Measurements from ENCODE around the gene ATP6V1C2.
"Not testable (repeated sequence)": the region's sequence is repeated elsewhere in the genome, so short reads cannot be mapped to it uniquely, and the experiment has no call there.

The ATP6V1C2 gene

DNA sequence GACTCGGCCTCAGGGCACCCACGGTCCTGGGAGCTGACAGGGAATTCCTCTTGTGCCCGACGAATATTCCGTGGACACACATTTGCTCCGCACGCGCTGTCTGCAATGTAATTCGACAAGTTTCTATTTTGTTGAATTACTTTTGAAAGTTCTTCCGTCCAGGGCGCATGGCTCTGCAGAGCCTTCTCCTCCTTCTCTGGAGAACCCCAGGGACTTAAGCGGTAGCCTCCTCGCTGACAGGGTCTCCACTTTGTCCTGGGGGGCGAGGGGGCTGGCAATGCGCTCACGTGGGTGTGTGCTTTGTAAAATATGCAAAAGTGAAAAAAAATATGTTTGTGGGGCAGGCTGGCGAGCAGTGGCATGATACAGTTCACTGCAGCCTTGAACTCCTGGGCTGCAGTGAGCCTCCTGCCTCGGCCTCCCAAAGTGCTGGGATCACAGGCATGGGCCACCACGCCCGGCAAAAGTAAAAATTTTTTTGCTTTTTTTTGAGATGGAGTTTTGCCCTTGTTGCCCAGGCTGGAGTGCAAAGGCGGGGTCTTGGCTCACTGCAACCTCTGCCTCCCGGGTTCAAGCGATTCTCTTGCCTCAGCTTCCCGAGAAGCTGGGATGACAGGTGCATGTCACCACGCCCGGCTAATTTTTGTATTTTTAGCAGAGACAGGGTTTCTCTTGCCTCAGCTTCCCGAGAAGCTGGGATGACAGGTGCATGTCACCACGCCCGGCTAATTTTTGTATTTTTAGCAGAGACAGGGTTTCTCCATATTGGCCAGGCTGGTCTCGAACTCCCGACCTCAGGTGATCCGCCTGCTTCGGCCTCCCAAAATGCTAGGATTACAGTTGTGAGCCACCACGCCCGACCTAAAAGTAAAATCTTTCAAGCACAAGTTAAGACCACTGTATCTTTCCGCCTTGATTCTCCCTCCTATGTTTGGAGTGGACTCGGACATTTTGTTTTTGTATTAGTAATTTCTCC, 92.0 kb downstream of the ATP6V1C2 start:
- peaks cover 6 to 13% of the 10 kb centered on the region in 2 experiments for H3K4me1 ChIP-seq (ENCODE audit: control insufficient read depth in 1 of 2, insufficient read depth in 2 of 2, low read length in 2 of 2)
- H3K23ac ChIP-seq (ENCODE audit: low read length); H3K27me3 ChIP-seq (ENCODE audit: insufficient read depth, low read length); H2BK5ac ChIP-seq (ENCODE audit: low read depth, low read length, poor library complexity); H2AK5ac ChIP-seq (ENCODE audit: low read length); H3K14ac ChIP-seq (ENCODE audit: low read length); H3K27ac ChIP-seq (ENCODE audit: low read depth, low read length); H3K9me3 ChIP-seq (ENCODE audit: insufficient read depth, low read depth, low read length); H3K36me3 ChIP-seq (ENCODE audit: control insufficient read depth in 1 of 2, insufficient read depth in 2 of 2, low read length in 2 of 2); H2BK120ac ChIP-seq (ENCODE audit: insufficient read depth, low read length, poor library complexity): not testable (repeated sequence)
- peaks cover 10% of the 10 kb centered on the region for H3K79me1 ChIP-seq (ENCODE audit: low read length)
- peak overlapping the region; percentile 25 for H3K18ac ChIP-seq (ENCODE audit: low read length)
- H3K79me2 ChIP-seq (ENCODE audit: control insufficient read depth, insufficient read depth, low read length, poor library complexity) = peaks cover 19% of the 10 kb centered on the region
- peak overlapping the region; percentile 41 for H4K8ac ChIP-seq (ENCODE audit: low read depth, low read length)
- H2AFZ ChIP-seq (ENCODE audit: insufficient read depth, low read length, poor library complexity) = peak overlapping the region; percentile 84
- H3K4ac ChIP-seq (ENCODE audit: low read depth, low read length) = peak overlapping the region; percentile 64
- peak overlapping the region; percentile 74 for H3K9ac ChIP-seq (ENCODE audit: low read length)
- H3K4me3 ChIP-seq (ENCODE audit: low read depth, low read length) = peak overlapping the region; percentile 81
- WGBS (ENCODE audit: extremely low coverage, insufficient coverage, insufficient read length) = no CpG with 5 or more reads among the region's 37 CpGs
- H4K12ac ChIP-seq (ENCODE audit: low read depth, low read length) = peak overlapping the region; percentile 95
- peak overlapping the region; percentile 58 for H4K91ac ChIP-seq (ENCODE audit: low read depth, low read length)
- peak in 1 of 2 donors; percentile 47 for DNase-seq
- H3K4me2 ChIP-seq (ENCODE audit: low read length) = peak overlapping the region; percentile 92
- peak overlapping the region; percentile 27 for H2BK12ac ChIP-seq (ENCODE audit: low read length)

DNA sequence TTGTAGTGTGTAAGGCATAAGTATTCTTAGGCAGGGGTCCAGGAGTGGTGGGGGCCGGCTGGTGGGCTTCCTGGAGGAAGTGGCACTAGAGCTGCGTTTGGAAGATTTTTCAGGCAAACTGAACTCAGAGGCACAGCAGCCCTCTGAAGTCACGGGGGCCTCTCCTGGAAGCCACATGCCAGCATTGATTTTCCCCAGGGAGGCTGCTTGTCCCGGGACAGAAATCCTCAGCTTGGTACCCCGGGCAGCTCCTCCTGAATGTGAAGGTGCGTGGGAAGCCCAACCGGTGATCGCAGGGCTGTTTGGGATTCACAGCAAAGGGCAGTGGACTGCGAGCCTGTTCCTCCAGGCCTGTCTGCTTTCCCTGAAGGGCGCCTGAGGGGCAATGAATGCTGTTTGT, 92.7 kb downstream of the ATP6V1C2 start:
- Histone ChIP-seq H3K27ac (ENCODE audit: low read depth, low read length) (no peak overlapping the region), H2BK12ac (ENCODE audit: low read length) (no peak overlapping the region), H3K23ac (ENCODE audit: low read length) (no peak overlapping the region), H3K18ac (ENCODE audit: low read length) (no peak overlapping the region), H2BK120ac (ENCODE audit: insufficient read depth, low read length, poor library complexity) (no peak overlapping the region), H3K4me1 (ENCODE audit: control insufficient read depth in 1 of 2, insufficient read depth in 2 of 2, low read length in 2 of 2) (peaks cover 6 to 13% of the 10 kb centered on the region in 2 experiments), H3K79me2 (ENCODE audit: control insufficient read depth, insufficient read depth, low read length, poor library complexity) (peaks cover 18% of the 10 kb centered on the region), H3K9ac (ENCODE audit: low read length) (no peak overlapping the region), H2AK5ac (ENCODE audit: low read length) (no peak overlapping the region), H3K27me3 (ENCODE audit: insufficient read depth, low read length) (no peaks in the 10 kb centered on the region), H3K79me1 (ENCODE audit: low read length) (peaks cover 10% of the 10 kb centered on the region), H3K14ac (ENCODE audit: low read length) (no peak overlapping the region), H3K4ac (ENCODE audit: low read depth, low read length) (no peak overlapping the region), H3K4me2 (ENCODE audit: low read length) (no peak overlapping the region), H3K36me3 (ENCODE audit: control insufficient read depth in 1 of 2, insufficient read depth in 2 of 2, low read length in 2 of 2) (no peaks in the 10 kb centered on the region), H2AFZ (ENCODE audit: insufficient read depth, low read length, poor library complexity) (no peak overlapping the region), H3K9me3 (ENCODE audit: insufficient read depth, low read depth, low read length) (no peaks in the 10 kb centered on the region), H4K12ac (ENCODE audit: low read depth, low read length) (no peak overlapping the region), H4K8ac (ENCODE audit: low read depth, low read length) (no peak overlapping the region), H4K91ac (ENCODE audit: low read depth, low read length) (no peak overlapping the region), H2BK5ac (ENCODE audit: low read depth, low read length, poor library complexity) (no peak overlapping the region), H3K4me3 (ENCODE audit: low read depth, low read length) (no peak overlapping the region)
- no CpG with 5 or more reads among the region's 10 CpGs for WGBS (ENCODE audit: extremely low coverage, insufficient coverage, insufficient read length)
- no peak for DNase-seq

DNA sequence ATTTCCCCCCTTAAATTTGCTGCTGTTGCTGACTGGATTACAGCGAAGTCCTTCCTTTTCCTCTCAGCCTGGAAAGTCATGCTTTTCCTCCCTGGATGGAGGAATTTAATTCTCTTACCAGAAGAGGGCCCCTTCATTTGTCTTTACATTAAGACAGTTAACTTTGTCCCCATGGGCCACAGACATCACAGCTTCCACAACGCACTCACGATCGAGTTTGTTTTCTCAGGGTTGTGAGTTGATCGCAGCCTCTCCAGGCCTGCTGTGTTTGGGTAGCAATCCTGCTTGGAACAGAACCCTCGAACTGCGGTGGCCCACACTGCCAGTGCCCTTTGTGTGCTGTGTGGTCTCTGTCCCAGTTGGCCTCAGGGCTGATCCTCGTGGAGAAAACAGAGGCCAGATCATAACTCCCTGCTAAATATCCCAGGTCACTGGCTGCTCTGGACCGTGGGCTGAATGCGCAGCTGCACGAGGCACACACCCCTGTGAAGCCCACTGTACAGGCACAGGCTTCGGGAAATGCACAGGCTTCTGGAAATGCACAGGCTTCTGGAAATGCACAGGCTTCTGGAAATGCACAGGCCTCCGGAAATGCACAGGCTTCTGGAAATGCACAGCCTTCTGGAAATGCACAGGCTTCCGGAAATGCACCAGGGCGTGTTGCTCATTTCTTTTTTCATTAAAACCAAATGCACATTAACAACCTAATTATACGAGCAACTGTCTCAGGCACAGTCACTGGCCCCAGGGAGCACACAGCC, 93.3 kb downstream of the ATP6V1C2 start:
- Histone ChIP-seq H4K12ac (ENCODE audit: low read depth, low read length) (no peak overlapping the region), H3K79me2 (ENCODE audit: control insufficient read depth, insufficient read depth, low read length, poor library complexity) (peaks cover 15% of the 10 kb centered on the region), H3K79me1 (ENCODE audit: low read length) (peaks cover 10% of the 10 kb centered on the region), H4K8ac (ENCODE audit: low read depth, low read length) (no peak overlapping the region), H3K4ac (ENCODE audit: low read depth, low read length) (no peak overlapping the region), H2AK5ac (ENCODE audit: low read length) (no peak overlapping the region), H3K18ac (ENCODE audit: low read length) (no peak overlapping the region), H3K23ac (ENCODE audit: low read length) (no peak overlapping the region), H3K9ac (ENCODE audit: low read length) (no peak overlapping the region), H3K36me3 (ENCODE audit: control insufficient read depth in 1 of 2, insufficient read depth in 2 of 2, low read length in 2 of 2) (no peaks in the 10 kb centered on the region), H4K91ac (ENCODE audit: low read depth, low read length) (no peak overlapping the region), H3K14ac (ENCODE audit: low read length) (no peak overlapping the region), H3K4me2 (ENCODE audit: low read length) (no peak overlapping the region), H2BK12ac (ENCODE audit: low read length) (no peak overlapping the region), H2BK5ac (ENCODE audit: low read depth, low read length, poor library complexity) (no peak overlapping the region), H3K27me3 (ENCODE audit: insufficient read depth, low read length) (no peaks in the 10 kb centered on the region), H3K27ac (ENCODE audit: low read depth, low read length) (no peak overlapping the region), H3K9me3 (ENCODE audit: insufficient read depth, low read depth, low read length) (no peaks in the 10 kb centered on the region), H2BK120ac (ENCODE audit: insufficient read depth, low read length, poor library complexity) (no peak overlapping the region), H3K4me1 (ENCODE audit: control insufficient read depth in 1 of 2, insufficient read depth in 2 of 2, low read length in 2 of 2) (peaks cover 6 to 13% of the 10 kb centered on the region in 2 experiments), H2AFZ (ENCODE audit: insufficient read depth, low read length, poor library complexity) (no peak overlapping the region), H3K4me3 (ENCODE audit: low read depth, low read length) (no peak overlapping the region)
- WGBS (ENCODE audit: extremely low coverage, insufficient coverage, insufficient read length) = no CpG with 5 or more reads among the region's 16 CpGs
- no peak for DNase-seq

DNA sequence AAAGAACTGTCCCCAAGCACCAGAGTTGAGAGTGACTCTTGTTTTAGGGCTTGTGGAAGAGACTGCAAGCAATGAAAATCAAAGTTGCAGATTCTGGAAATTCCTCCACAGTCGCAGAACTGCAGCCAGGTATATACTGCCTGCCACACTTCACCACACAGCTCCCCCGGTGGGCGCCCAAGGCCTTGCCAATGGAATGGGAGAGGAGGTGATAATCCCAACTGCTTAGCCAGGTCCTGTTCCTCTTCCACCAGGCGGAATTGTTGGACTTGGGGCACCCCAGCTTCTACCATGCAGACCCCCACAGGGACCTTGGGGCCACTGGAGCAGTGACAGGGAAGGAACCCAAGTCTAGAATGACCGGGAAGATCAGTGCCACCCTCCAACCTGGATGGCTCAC, 96.0 kb downstream of the ATP6V1C2 start:
- WGBS (ENCODE audit: extremely low coverage, insufficient coverage, insufficient read length) = no CpG with 5 or more reads among the region's 5 CpGs

More for the DNA sequence above, 96.0 kb downstream of the ATP6V1C2 start:
- peak in 1 of 2 donors; percentile 16 for DNase-seq
- no peak overlapping the region for H3K18ac ChIP-seq (ENCODE audit: low read length)
- H3K79me1 ChIP-seq (ENCODE audit: low read length) = peaks cover 2% of the 10 kb centered on the region
- no peak overlapping the region for H2BK120ac ChIP-seq (ENCODE audit: insufficient read depth, low read length, poor library complexity)
- H2AFZ ChIP-seq (ENCODE audit: insufficient read depth, low read length, poor library complexity) = no peak overlapping the region
- no peaks in the 10 kb centered on the region for H3K36me3 ChIP-seq (ENCODE audit: control insufficient read depth in 1 of 2, insufficient read depth in 2 of 2, low read length in 2 of 2)
- H4K8ac ChIP-seq (ENCODE audit: low read depth, low read length) = no peak overlapping the region
- no peak overlapping the region for H4K91ac ChIP-seq (ENCODE audit: low read depth, low read length)
- H3K14ac ChIP-seq (ENCODE audit: low read length) = no peak overlapping the region
- no peak overlapping the region for H2BK5ac ChIP-seq (ENCODE audit: low read depth, low read length, poor library complexity)
- H3K4me3 ChIP-seq (ENCODE audit: low read depth, low read length) = no peak overlapping the region
- H3K4ac ChIP-seq (ENCODE audit: low read depth, low read length) = no peak overlapping the region
- peaks cover 2% of the 10 kb centered on the region for H3K79me2 ChIP-seq (ENCODE audit: control insufficient read depth, insufficient read depth, low read length, poor library complexity)
- H3K23ac ChIP-seq (ENCODE audit: low read length) = no peak overlapping the region
- H3K27ac ChIP-seq (ENCODE audit: low read depth, low read length) = no peak overlapping the region
- H2BK12ac ChIP-seq (ENCODE audit: low read length) = no peak overlapping the region
- no peak overlapping the region for H2AK5ac ChIP-seq (ENCODE audit: low read length)
- no peak overlapping the region for H3K9ac ChIP-seq (ENCODE audit: low read length)
- H3K4me1 ChIP-seq (ENCODE audit: control insufficient read depth in 1 of 2, insufficient read depth in 2 of 2, low read length in 2 of 2) = peaks cover 6% of the 10 kb centered on the region in 2 experiments
- no peak overlapping the region for H4K12ac ChIP-seq (ENCODE audit: low read depth, low read length)
- H3K27me3 ChIP-seq (ENCODE audit: insufficient read depth, low read length) = no peaks in the 10 kb centered on the region
- no peak overlapping the region for H3K4me2 ChIP-seq (ENCODE audit: low read length)
- no peaks in the 10 kb centered on the region for H3K9me3 ChIP-seq (ENCODE audit: insufficient read depth, low read depth, low read length)

All from trophoblast cell (in vitro differentiated cells and primary cell).